Inferior parietal cortex (tissue), 1 donor: ENCODE results near the gene PCDHAC1.
"Not testable (repeated sequence)": the region's sequence is repeated elsewhere in the genome, so short reads cannot be mapped to it uniquely, and the experiment has no call there.

Experiments used
- DNase-seq: peaks from one replicate; pipeline ENCODE4 v3.0.0-alpha.2; 2016; ENCODE audit errors: extremely low spot score

Gene PCDHAC1, protein sequence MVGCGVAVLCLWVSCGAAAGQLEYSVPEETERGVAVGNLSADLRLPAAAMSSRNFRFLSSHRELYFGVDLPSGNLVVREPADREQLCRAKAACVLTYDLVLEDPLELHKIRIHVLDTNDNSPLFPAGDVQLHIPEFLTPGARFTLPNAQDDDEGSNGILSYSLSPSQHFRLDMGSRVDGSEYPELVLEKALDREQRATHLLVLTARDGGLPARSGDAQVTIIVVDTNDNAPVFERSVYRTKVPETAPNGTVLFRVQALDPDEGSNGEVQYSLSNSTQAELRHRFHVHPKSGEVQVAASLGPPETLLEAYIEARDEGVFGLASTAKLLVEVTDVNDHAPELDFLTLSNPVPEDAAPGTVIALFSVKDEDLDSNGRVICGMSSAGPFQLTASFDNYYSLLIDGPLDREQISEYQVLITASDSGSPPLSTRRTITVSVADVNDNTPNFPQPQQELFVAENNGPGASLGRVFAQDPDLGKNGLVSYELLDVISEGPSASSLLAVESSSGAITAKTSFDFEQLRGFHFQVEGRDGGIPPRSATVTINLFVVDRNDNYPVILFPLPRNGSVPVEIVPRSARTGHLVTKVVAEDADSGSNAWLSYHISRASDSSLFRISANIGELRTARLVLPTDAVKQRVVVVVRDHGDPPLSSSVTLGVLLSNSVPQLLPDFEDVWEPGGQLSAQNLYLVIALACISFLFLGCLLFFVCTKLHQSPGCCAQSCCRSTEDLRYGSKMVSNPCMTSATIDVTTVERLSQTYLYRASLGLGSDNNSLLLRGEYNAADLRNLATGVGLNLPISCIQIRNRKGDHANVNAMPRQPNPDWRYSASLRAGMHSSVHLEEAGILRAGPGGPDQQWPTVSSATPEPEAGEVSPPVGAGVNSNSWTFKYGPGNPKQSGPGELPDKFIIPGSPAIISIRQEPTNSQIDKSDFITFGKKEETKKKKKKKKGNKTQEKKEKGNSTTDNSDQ

DNA sequence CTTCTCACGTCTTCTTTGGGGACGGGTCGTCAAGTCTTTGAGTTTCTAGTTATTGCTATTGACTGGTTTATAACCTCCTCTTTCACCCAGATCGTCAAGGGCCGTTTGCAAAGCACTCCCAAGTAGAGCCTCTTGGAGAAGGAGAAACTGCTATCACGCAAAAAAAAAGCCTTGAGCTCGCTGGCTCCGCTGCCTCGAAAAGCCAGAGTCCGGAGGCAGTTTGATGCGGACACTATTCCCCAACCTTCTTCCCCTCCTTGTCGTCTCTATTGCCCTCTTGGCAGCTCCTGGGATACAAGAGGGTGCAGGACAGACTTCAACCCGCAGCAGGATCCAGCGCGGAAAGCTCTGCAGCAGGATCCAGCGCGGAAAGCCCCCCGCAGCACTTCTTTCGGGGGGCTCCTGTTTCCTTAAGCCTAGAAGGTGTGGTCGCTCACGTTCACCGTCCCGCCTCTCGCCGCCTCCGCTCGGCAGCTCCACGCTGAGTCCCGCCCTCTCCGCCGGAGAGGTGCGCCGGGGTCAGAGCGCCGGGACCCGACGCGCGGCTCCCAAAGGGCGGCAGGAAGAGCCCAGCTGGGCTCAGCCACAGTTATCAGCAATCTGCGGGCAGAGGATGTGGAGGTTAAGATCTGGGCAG lies at the start of gene PCDHAC1:
Gene PCDHAC1 (plus strand): TSS at position 494 of the 637 bp plus-strand sequence. CDS start 594 bp downstream, outside the sequence.
- no peak for DNase-seq

DNA sequence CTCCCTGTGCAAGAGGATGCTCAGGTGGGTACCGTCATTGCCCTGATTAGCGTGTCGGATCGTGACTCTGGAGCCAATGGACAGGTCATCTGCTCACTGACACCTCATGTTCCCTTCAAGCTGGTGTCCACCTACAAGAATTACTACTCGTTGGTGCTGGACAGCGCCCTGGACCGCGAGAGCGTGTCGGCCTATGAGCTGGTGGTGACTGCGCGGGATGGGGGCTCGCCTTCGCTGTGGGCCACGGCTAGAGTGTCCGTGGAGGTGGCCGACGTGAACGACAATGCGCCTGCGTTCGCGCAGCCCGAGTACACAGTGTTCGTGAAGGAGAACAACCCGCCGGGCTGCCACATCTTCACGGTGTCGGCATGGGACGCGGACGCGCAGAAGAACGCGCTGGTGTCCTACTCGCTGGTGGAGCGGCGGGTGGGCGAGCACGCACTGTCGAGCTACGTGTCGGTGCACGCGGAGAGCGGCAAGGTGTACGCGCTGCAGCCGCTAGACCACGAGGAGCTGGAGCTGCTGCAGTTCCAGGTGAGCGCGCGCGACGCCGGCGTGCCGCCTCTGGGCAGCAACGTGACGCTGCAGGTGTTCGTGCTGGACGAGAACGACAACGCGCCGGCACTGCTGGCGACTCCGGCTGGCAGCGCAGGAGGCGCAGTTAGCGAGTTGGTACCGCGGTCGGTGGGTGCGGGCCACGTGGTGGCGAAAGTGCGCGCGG lies 49.4 kb upstream of the PCDHAC1 start:
- not testable (repeated sequence) for DNase-seq

DNA sequence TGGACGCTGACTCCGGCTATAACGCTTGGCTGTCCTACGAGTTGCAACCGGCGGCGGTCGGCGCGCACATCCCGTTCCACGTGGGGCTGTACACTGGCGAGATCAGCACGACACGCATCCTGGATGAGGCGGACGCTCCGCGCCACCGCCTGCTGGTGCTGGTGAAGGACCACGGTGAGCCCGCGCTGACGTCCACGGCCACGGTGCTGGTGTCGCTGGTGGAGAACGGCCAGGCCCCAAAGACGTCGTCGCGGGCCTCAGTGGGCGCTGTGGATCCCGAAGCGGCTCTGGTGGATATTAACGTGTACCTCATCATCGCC lies 48.9 kb upstream of the PCDHAC1 start:
- DNase-seq = no peak

DNA sequence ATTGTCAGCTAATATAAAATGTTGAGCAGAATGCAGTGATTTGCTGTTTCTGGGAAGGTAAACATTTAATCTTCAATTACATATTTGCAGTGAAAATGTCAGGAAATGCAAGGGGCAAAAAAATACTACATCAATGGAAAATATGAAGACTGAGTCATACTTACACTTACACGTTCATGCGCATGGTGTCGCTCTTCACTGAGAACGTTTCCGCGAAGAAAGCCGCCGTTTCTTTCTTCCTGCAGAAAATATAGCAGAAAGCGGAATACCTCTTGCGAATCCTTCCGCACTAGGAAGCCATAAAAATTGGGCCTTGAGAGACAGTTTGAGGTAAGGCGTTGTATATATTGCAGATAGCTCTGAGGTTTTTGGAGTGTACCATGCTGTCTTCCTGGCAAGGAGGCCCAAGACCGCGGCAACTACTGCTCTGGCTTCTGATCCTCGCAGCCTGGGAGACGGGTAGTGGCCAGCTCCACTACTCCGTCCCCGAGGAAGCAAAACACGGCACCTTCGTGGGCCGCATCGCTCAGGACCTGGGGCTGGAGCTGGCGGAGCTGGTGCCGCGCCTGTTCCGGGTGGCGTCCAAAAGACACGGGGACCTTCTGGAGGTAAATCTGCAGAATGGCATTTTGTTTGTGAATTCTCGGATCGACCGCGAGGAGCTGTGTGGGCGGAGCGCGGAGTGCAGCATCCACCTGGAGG lies 44.1 kb upstream of the PCDHAC1 start, which contains the start of gene PCDHA13:
Gene PCDHA13 (plus strand): TSS at position 236 of the 702 bp plus-strand sequence. CDS start 145 bp downstream, at position 381.
- DNase-seq = no peak

DNA sequence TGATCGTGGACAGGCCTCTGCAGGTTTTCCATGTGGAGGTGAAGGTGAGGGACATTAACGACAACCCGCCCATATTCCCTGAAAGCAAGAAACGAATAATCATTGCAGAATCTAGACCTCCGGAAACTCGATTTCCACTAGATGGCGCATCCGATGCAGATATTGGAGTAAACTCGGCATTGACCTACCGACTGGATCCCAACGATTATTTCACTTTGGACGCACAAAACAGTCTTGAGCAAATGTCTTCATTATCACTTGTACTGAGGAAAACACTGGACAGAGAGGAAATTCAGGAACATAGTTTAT lies 43.6 kb upstream of the PCDHAC1 start:
- DNase-seq = peak; percentile 33

DNA sequence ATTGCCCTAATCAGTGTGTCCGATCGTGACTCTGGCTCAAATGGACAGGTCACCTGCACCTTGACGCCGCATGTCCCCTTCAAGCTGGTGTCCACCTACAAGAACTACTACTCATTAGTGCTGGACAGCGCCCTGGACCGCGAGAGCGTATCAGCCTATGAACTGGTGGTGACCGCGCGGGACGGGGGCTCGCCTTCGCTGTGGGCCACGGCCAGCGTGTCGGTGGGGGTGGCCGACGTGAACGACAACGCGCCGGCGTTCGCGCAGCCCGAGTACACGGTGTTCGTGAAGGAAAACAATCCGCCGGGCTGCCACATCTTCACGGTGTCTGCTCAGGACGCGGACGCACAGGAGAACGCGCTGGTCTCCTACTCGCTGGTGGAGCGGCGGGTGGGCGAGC lies 42.7 kb upstream of the PCDHAC1 start:
- no peak for DNase-seq

DNA sequence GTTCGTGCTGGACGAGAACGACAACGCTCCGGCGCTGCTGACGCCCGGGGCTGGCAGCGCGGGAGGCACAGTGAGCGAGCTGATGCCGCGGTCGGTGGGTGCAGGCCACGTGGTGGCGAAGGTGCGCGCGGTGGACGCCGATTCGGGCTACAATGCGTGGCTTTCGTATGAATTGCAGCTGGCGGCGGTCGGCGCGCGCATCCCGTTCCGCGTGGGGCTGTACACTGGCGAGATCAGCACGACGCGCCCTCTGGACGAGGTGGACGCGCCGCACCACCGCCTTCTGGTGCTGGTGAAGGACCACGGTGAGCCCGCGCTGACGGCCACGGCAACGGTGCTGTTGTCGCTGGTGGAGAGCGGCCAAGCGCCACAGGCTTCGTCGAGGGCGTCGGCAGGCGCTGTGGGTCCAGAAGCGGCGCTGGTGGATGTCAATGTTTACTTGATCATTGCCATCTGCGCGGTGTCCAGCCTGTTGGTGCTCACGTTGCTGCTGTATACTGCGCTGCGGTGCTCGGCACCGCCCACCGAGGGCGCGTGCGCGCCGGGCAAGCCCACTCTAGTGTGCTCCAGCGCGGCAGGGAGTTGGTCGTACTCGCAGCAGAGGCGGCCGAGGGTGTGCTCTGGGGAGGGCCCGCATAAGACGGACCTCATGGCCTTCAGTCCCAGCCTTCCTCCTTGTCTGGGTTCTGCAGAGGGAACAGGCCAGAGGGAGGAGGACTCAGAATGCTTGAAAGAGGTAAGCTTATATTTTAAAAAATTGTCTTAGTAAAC lies 42.0 kb upstream of the PCDHAC1 start:
- DNase-seq = no peak

DNA sequence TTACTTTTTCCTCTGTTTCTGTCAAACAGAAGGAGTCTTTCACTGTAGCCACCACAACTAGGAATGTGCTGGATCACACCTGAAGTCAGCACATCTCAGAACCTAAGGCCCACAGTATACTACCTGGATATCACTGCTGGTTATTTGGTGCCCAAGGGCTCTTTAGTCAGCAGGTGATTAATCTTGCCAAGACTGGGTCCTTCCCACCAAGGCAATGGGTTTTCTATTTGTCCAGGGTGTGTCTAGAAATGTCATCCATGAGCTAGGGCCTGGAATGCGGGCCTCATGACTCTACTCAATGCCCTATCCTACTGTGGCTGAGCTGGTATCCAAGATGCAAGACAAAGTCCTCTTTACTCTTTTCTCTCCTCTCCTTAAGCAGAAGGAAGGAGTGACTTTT lies 9.8 kb upstream of the PCDHAC1 start:
- DNase-seq = no peak

DNA sequence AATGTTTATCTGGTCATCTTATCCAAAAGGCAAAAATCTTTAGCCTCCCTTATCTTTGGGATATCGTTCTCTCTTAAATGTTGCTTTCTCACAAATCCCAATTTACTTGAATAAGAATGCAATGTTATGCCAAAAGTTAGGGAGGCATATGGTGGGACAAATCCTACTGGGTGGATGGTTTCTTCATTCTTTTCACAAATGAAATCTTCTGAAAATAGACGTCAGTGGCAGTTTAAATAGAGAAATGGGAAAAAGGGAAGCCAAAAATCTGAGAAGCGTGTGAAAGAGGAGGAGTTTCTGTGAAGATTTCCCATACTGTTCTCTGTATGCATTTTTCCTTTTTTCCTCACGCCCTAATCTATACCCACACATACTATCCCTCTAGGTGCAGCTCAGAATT lies 2.5 kb upstream of the PCDHAC1 start:
- DNase-seq = peak; percentile 45

DNA sequence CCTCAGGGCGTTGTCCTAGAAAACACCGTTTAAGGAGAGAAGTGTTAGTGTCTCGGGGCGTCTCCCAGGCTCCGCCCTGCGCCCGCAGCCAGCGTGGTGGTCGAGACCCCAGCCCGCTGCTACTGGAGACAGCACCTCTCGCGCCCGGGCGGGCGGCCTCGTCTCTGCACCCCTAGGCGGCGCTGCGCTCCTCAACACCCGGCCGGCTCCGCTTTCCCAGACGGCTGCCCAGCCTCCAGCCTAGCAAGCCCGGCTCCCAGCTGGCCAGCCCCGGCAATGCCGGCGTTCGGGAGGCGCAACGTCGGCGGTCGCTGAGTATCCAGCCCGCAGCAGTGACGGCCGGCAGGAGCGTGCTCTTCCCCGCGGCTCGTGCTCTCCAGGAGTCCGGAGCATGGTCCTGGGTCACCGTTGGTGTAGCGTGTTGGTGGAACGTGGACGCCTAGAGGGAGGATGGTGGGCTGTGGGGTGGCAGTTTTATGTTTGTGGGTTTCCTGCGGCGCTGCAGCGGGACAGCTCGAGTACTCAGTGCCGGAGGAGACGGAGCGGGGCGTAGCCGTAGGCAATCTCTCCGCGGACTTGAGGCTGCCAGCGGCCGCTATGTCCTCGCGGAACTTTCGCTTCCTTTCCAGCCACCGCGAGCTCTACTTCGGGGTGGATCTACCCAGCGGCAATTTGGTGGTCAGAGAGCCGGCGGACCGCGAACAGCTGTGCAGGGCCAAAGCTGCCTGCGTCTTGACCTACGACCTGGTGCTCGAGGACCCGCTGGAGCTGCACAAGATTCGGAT lies 536 bp downstream of the PCDHAC1 start:
- peak; percentile 71 for DNase-seq

DNA sequence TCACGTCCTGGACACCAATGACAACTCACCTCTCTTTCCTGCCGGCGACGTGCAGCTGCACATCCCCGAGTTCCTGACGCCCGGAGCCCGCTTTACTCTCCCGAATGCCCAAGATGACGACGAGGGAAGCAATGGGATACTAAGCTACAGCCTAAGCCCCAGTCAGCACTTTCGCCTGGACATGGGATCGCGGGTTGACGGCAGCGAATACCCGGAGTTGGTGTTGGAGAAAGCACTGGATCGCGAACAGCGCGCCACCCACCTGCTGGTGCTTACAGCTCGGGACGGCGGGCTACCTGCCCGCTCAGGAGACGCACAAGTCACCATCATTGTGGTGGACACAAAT lies 1.1 kb downstream of the PCDHAC1 start:
- no peak for DNase-seq

DNA sequence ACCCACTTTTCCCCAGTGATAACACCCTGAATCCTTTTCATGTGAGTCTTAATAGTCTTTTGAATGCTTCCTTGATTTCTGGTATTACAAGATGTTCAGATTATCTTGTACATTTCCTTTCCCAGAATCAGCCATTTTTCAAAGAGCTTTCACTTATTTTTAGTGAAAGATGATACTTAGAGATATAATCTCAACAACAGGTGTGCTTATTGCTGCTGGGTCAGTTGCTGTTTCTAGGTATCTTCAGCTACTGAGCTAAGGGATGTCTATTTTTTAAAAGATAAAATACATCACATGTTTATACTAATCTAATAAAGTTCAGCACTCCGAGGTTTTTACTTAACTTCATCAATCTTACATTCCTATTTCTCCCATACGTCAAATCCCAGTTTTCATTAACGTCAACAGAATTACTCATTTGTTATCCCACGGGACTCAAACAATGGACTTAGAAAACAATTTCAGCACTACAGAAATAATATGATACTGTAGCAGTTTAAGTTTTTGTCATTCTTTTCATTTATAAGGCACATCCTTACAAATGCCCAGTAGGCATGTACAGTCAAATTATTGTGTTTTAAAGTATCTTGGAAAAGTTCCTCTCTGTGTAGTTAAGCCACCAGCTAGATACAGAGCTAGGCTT lies 9.0 kb downstream of the PCDHAC1 start:
- no peak for DNase-seq

DNA sequence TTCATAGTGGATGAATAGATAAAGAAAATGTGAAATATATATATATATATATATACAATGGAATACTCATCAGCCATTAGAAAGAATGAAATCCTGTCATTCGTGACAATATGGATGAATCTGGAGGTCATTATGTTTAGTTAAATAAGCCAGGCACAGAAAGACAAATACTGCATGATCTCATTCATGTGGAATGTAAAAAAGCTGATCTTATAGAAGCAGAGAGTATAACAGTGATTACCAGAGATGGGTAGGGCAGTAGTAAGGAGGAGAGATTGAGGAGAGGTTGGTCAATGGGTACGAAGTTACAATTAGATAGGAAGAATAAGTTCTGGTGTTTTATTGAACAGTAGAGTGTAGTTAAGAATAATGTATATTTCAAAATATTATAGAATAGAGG lies 20.5 kb downstream of the PCDHAC1 start:
- no peak for DNase-seq

DNA sequence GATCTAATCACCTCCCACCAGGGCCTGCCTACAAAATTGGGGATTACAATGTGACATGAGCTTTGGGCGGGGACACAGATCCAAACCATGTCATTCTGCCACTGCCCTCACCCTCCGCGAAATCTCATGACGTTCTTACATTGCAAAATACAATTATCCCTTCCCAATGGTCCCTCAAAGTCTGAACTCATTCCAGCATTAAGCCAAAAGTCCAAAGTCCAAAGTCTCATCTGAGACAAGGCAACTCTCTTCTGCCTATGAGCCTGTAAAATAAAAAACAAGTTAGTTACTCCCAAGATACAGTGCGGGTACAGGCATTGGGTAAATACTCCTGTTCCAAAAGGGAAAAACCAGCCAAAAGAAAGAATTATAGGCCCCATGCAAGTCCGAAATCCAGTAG lies 25.5 kb downstream of the PCDHAC1 start:
- DNase-seq = no peak

DNA sequence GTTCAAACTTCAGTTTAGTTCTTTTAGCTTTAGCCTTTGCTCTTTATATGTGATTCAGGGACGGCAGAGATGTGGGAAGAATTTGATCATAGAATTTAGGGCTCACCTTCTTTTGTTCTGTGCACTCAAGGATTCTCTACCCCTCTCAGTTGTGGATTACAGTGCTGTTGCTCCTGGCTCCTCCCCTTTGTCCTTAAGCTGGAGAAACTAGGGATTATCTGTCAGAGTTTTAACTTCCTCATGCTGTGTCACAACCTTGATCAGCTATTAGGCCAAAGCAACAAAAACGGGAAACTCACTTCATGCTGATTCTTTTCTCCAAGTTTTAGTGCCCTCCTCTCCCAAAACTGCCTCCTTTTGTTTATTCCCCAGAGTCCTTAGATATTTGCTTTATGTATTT lies 27.1 kb downstream of the PCDHAC1 start:
- no peak for DNase-seq

DNA sequence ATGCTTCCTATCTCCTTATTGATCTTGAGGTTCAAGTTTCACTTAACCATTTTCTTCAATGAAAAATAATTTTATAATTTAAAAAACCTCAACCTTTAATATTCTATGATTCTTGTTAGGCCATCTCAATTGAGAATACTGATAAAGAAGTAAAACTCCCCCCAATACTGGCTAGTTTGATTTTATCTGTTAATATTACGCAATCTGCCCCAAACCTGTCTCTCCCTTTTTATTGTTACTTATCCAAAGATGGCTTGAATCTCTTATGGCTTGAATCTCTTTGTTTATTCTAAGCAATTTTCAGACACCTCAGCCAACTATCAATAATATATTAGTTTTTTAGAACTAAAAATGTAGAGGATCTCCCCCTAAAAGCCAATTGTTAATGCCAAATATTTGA lies 36.1 kb downstream of the PCDHAC1 start:
- no peak for DNase-seq

DNA sequence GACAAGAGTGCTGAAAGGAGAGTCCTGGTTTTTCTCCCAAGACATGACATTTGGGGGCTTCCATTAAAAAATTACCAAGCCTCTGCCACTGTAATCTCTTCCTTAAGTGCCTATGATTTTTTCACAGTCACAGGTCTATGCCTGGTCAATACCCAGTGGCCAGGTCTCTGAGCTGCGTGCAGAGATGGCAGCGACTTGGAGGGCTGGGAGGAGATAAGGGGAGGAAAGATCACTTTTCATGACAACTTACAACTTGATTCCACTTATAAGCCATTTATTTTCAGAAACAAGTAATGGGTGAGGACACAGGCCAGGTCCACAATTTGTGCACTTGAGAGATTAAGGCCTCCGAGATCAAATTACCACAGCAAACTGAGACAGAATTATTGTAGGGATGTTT lies 38.3 kb downstream of the PCDHAC1 start:
- DNase-seq = no peak

DNA sequence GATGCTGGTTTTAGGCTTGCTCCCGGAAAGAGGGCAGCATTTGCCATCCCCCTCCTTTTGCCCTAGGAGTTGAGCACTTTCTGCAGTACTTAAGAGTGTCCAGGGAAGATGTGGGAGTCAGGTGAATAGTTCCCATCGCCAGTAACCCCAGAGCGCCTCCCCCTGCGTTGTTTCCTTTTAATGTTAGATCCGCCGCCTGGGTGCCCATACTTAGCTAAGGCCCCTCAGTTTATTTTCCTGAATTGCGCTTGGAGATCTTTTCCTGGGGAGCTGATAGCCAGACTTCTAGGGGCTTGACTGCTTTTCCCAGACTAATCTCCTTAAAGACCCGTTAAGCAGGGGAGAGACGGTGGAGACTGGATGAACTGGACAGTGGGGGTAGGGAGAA lies 39.8 kb downstream of the PCDHAC1 start:
- DNase-seq = peak; percentile 44
